SKM-1 (cell line): ENCODE results near the gene MFAP3.
A peak's percentile ranks its signal among the peaks of the same experiment; 100 is the strongest.
"Not testable (repeated sequence)": the region's sequence is repeated elsewhere in the genome, so short reads cannot be mapped to it uniquely, and the experiment has no call there.

ENCODE experiments used
- DNase-seq: peaks from one replicate; lab custom pipeline; 2025; ENCODE audit not compliant: unreplicated experiment; lab: John Stamatoyannopoulos, UW

The MFAP3 gene

DNA sequence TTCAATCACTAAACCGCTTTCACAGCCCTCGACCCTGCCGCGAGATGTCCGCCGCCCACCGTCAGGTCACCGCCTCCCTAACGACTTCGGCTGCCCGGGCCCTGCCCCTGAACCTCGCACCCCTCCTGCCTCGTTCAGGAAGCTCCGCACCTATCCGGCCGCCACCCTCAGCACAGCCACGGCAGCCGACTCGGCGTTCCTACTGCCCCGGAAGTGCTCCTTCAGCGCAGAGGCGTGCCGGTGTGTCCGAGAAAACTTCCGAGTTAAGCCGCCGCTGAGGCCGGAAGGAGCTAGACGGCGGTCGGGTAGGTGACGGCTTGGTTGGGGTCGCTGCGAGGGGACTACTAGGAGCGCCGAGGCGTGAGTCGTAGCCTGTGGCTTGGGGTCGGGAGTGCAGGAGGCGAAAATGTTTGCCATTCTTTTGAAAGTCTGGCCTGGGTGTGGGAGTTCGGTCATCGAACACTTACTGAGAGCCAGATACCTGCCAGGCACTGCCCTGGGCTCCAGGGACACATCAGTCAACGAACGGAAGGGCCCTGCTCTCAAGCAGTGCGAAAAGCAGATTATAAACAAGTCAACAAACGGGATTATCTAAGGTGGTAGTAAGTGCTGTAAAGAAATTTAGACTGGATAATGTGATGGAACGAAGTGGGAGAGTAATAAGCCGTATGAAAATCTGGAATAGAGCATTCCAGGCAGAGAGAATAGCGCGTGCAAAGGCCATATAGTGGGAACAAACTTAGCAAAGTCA lies at the start of gene MFAP3, which contains the start of gene FAM114A2:
Gene MFAP3 (plus strand): TSS at position 261 of the 751 bp plus-strand sequence. CDS start 10,756 bp downstream, outside the sequence.
Gene FAM114A2 (minus strand): TSS at position 204 of the 751 bp plus-strand sequence. CDS start 3,957 bp downstream, outside the sequence.
- DNase-seq, result peak; percentile 89

DNA sequence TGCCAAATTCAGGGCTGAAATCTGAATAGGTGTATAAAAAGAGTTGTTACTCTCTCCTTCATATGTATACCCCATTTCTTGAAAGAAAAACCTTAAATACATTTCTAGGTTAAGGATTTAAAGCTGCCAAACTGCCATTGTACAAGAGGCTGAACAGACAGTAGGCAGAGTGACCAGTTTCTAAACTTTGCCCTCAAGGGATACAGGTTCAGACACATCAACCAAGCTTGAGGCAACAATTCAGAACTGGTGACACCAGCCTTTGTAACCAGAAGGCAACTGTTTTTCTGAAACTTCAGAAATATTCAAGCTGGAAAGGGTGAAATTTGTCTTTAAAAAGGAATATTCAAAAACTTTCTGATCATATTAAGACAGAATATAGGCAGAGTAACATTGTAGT lies 47.6 kb upstream of the MFAP3 start:
- DNase-seq, result no peak

DNA sequence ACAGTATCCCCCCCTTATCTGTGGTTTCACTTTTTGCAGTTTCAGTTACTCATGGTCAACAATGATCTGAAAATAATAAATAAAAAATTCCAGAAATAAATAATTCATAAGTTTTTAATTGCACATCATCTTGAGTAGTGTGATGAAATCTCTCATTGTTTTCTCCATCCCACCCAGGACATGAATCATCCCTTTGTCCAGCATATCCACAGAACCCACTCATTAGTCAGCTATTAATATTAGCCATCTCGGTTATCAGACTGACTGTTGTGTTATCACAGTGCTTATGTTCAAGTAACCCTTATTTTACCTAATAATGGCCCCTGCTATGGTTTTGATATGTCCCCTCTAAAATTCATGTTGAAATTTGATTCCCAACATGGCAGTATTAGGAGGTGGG lies 40.8 kb upstream of the MFAP3 start:
- no peak for DNase-seq

DNA sequence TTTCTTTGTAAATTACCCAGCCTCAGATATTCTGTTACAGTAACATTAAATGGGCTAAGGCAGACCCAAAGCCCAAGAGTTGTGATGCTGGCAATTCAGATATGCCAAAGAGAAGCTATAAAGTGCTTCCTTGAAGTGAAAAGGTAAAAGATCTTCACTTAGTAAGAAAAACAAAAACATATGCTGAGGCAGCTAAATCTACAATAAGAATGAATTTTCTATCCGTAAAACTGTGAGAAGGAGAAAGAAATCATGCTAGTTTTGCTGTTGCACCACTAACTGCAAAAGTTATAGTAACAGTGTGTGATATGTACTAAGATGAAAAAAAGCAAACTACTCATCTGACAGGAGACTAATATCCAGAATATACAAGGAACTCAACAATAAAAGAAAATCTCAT lies 40.0 kb upstream of the MFAP3 start:
- DNase-seq, result no peak

DNA sequence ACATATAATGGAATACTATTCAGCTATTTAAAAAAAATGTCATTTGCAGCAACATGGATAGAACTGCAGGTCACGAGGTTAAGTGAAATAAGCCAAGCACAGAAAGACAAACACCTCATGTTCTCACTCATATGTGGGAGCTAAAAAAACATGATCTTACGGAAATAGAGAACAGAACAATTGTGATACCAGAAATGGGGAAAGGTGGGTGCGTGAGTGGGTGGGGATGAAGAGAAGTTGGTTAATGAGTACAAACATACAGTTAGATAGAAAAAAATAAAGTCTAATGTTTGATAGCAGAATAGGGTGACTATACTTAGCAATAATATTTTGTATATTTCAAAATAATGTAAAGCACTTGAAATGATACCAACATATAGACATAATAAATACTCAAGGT lies 38.8 kb upstream of the MFAP3 start:
- DNase-seq, result no peak

DNA sequence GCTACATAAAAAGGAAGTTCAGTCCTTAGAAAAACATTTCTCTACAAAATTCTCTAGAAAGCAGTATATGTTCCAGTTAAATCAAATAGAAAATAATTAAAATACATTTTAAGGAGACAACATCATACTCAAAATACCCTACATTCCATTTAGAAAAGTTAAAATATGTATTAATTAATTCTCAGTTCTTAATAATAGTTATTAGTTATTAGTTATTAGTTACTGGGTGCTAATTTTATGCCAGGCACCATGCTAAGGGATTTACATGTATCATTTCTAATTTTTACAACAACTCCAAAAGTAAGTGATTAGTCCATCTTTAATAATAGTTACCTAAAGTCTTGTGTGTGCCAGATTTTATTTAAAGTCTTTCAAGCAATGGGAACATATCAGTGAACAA lies 38.1 kb upstream of the MFAP3 start:
- DNase-seq, result no peak

DNA sequence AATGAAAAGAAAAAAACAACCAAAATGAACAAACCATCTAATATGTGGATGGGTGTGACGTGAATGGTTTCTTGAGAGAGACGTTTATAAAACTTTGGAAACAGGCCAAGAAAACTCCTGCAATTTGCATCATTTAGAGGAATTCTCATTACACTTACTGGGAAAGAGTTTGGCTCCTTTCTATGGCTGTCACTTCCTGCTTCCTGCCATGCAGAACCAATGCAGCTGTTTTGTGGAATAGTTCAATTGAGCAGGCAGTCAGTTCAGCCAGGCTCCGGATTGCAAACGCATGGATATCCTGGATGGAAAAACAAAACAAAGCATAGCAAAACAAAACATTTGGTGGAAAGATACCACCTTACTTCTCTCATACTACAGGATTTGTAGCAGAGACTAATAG lies 36.7 kb upstream of the MFAP3 start:
- DNase-seq, result no peak

DNA sequence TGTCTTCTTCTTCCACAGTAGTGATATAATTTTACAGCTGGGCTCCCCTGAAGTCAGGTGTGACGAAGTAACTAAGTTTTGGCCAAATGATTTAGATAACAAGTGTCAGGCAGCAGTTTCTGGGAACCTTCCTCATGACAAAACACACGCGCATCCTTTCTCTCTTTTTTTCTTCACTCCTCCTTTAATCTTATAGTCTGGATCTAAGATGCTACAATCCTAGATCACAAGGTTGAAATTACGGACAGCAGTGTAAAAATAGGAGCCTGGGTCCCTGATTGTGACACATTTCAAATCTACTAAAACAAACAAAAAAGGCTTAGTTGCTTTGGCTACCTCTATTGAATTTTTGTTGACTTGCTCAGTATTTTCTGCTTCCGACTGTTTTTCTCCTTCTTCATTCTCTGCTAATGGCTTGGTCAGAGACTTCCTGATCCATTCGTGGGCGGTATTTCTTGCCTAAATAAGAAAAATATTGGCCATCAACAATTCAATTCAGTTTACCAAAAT lies 36.2 kb upstream of the MFAP3 start:
- no peak for DNase-seq

DNA sequence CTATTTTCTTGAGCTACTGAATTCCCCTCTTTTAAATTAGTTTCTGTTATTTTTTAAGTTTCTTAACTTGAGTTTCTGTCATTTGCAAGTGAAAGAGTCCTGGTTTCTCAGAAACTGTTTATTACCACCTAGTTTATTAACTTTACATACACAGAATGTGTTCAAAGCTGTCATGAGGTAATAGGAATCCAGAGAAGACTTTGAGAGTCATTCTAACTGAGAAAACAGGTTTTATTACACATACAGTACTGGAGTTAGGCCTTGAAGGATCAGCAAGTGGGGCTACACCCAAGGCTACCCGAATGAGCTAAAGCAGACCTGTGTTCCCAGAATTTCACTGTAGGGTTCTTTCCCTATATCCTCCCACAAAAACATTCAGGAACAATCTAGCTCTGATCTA lies 33.1 kb upstream of the MFAP3 start:
- no peak for DNase-seq

DNA sequence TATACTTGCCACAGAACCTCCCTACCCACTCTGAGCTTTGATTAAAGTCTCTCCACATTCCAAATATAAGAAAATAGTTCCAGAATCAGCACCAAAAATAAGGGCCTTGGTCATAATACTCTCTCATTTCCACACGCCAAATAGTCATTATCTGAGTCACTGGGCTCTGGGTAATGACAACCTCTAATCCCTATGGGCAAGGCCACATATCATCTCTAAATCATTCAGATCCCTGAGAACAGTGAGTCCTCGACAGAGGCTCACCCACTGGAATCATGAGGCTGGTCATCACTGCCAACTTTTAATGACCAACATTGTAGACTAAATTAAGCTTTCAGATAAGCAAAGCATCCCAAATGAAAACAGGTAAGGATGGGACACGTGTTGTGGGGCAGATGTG lies 28.1 kb upstream of the MFAP3 start:
- DNase-seq, result no peak

DNA sequence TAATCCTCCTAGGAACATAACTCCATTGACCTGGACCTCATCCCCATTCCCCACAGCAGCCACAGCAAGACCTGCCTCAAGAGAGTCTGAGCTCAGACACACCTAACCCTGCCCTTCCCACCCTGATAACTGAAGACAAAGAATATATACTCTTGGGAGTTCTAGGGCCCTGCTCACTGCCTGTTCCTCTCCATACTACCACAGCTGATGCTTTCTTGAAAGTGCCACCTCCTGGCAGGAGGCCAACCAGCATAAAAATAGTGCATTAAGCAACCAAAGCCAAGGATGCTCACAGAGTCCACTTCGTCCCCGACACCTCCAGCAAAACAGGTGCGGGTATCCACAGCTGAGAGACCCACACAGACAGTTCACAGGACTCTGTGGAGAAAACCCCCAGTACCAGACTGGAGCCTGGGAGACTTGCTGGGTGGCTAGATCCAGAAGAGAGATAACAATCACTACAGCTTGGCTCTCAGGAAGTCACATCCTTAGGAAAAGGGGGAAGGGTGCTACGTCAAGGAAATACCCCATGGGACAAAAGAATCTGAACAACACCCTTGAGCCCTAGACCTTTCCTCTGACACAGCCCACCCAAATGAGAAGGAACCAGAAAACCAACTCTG lies 23.6 kb upstream of the MFAP3 start:
- DNase-seq, result no peak

DNA sequence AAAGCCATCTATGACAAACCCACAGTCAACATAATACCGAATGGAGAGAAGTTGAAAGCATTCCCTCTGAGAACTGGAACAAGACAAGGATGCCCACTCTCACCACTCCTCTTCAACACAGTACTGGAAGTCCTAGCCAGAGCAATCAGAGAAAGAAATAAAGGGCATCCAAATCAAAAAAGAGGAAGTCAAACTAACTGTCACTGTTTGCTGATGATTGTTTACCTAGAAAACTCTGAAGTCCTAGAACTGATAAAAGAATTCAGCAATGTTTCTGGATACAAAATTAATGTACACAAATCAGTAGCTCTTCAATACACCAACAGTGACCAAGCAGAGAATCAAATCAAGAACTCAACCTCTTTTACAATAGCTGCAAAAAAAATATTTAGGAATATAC lies 19.8 kb upstream of the MFAP3 start:
- DNase-seq, result not testable (repeated sequence)

DNA sequence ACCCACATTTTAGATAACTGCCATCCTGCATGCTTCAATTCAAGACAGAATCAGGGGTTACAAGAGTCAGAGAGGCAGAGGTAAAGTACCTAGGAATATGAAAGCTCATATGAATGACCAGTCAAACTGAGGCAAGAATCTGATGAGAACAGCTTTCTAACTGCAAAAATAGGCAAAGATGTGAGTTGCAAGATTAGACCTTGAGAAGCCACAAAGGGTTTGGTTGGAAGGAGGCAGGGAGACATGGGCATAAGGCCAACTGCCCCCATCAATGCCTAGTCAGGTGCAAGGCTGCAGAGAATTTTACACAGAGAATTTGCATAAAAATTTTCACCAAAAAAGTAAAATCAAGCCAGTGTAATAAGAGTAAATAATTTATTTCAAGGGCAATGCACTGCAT lies 12.8 kb upstream of the MFAP3 start:
- no peak for DNase-seq

DNA sequence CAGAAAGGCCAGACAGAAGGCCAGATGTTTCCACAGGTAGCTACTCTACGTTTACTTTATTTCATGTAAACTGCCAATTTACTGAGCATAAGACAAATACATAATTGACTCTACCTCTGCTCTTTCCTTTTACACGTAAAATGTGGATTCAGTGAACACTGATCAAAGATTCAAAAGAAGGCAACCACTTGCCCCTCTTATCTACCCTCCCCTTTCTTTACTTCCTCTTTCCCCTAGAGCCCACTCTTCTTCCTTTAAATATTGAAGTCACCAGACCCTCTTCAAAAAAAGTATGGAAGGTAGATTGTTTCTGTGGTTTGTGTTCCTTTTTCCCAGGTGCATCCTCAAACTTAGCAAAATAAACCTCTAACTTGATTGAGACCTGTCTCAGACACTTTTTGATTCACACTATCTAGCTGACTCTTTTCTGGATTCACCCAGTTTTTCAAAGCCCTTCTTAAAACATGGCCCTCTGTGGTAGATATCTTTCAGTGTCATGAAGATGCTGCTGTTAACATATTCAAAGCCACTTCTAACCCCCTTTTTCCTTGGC lies 6.8 kb upstream of the MFAP3 start:
- DNase-seq, result no peak

DNA sequence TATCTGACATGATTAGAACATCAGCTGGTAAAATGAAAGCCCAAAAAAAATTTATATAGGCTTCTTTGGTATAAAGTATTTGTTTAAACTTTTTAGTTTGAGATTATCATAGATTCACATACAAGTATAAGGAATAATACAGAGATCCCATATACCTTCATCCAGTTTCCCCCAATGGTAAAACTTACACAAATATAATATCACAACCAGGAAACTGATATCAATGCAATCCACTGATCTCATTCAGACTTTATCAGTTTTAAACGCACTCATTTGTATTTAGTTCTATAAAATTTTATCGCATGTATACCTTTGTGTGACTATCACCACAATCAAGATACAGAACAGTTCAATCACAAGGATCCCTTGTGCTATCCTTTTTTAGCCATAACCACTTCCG lies 3.8 kb upstream of the MFAP3 start:
- DNase-seq, result no peak

DNA sequence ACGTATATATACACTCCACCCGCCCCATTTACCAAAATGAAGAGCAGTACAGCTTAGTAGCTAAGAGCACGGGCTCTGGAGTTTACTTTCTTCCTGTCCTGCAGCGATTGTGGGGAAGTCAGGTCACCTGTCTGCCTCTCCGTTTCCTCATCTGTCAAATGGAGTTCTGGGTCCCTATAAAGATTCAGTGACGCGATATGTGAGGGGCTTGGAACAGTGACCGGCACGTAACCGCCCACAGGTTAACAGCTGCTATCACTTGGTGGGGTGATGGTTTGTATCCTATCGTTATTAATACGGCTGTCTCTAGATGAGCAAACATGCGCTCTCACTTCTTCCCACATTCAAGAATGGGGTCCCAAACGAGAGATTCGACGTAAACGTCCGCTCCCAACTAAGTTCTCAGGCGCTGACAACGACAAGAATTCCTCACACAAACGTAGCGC lies 483 bp upstream of the MFAP3 start:
- no peak for DNase-seq

DNA sequence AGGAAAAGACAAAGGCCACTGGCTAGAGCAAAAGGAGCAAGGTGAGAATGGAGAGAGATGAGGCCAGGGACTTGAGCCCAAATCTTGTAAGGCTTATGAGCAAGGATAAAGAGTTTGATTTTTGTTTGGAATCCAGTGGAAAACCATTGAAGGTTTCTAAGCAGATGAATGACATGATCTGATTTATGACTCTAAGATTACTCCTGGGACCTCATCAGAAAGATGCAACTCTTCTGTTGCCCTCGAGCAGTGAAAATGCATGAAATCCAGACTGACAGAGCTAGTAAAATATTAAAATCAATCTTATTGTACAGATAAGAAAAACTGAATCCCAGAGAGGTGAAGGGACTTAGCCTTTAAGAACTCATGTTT lies 677 bp downstream of the MFAP3 start:
- no peak for DNase-seq

DNA sequence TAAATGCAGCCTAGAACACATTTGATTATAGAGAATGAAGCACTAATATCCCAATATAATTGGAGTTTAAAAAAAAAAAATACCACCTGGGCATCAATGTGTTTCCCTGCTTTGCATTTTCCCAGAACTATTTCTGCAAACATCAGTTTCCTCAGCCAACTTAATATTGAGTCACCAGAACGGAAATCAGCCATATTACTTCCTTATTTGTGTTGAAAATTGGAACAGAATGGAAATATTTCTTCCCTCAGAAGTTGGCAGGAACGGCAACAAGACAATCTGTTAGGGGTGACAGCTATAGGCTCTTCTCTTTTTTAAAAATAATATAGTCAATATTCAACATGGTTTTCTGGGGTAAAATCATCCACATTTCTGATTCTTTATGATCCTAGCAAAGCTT lies 4.0 kb downstream of the MFAP3 start:
- DNase-seq, result no peak

DNA sequence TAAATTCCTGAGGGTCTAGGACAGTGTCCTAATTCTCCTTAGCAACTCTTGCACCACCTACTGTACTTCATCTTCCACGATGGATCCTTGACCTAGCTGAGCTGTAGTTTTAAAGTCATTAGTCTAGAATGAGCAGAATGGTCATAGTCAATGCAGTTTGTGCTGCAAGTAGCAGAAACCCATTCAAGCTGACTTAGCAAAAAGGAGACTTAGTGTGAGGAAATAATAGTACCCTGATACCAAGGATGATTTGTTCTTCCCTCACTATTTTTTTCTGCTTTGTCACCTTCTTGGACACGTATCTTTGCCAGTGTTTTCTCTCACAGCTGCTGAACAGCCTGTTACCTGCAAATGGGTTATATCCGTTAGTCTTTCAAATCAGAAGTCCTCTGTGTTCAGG lies 5.3 kb downstream of the MFAP3 start:
- DNase-seq, result no peak

DNA sequence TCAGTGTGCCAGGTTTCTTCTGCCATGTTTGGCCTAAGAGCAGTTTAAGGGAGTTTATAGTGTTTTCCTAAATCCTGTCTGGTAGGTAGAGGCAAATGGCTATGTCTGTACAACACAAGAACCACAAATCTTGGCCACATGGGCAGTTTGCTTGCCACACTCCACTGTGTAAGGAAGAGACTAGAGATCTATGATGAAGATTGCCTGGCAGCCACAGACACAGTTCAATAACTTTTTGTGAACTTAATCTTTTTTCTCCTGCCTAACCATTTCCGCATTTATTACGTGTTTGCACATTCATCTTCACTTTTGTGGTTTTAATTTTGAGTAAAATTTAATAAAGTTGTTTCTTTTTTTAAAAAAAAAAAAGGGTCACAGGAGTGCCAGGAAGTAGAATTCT lies 5.8 kb downstream of the MFAP3 start:
- DNase-seq, result no peak

DNA sequence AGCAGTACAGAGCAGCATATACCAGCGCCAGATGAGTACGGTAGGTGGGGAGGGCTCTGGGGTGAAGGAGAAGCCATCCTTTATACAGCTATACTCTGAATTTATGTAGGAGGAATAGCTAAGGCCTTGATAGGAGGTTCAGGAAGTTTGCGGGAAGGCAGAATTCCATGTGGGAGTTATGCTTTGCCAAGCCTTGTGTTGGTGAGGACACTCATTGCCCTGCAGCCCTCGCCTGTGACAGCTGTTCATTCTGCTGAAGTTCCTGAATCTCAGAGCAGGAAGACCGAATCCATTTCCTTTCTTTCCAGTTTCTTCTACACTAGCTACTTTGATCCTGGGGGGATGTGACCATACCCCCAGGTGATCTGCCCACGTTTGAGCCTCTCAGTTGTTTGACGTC lies 7.7 kb downstream of the MFAP3 start:
- DNase-seq, result no peak

DNA sequence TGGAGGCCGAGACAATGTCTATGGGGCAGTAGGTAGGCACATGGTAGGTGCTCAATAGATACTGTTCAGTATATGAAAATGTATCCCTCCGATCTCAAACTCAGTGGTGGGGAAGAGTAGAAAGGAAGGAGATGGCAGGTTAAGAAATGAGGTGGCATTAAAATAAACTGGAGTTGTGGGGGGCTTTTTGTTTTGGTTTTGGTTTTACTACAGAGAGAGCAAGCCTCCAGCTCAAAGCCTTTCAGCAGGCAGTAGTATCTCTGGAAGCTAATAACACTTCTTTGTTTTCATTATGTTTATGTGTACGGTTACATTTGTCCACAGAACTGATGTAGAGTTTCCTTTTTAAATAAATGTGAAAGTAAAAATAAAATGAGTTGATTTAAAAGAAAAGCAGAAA lies 8.6 kb downstream of the MFAP3 start:
- no peak for DNase-seq
